HG02981 (cell line): ENCODE results near the gene NTRK2.

Experiments
- ATAC-seq: cut with Tn5 transposase; IDR thresholded peaks from one replicate; pipeline ENCODE4 v1.9.1; 2021; ENCODE audit warnings: mild to moderate bottlenecking, moderate library complexity; ENCODE audit not compliant: unreplicated experiment

Gene NTRK2

GRCh38 chr9:84928419-84928818 lies 258.9 kb downstream of the NTRK2 start:
- ATAC-seq, result no peak

GRCh38 chr9:84929068-84929467 lies 259.5 kb downstream of the NTRK2 start:
- ATAC-seq, result no peak

- no peak for ATAC-seq
Observed at GRCh38 chr9:84932915-84933527, 263.5 kb downstream of the NTRK2 start.

GRCh38 chr9:84935528-84936117 lies 266.1 kb downstream of the NTRK2 start:
- no peak for ATAC-seq

- no peak for ATAC-seq
Observed at GRCh38 chr9:84937180-84937579, 267.7 kb downstream of the NTRK2 start.

- ATAC-seq, result no peak
Observed at GRCh38 chr9:84937581-84937980, 268.1 kb downstream of the NTRK2 start.

- ATAC-seq, result no peak
Observed at GRCh38 chr9:84939774-84940173, 270.2 kb downstream of the NTRK2 start.

- ATAC-seq, result no peak
Observed at GRCh38 chr9:84940294-84940693, 270.8 kb downstream of the NTRK2 start.

- ATAC-seq, result no peak
Observed at GRCh38 chr9:84941792-84942191, 272.3 kb downstream of the NTRK2 start.

- no peak for ATAC-seq
Observed at GRCh38 chr9:84943482-84944050, 274.0 kb downstream of the NTRK2 start.

- no peak for ATAC-seq
Observed at GRCh38 chr9:84945878-84946538, 276.5 kb downstream of the NTRK2 start.

GRCh38 chr9:84947412-84947972 lies 278.0 kb downstream of the NTRK2 start:
- no peak for ATAC-seq

GRCh38 chr9:84949258-84949657 lies 279.7 kb downstream of the NTRK2 start:
- no peak for ATAC-seq

GRCh38 chr9:84949971-84950370 lies 280.4 kb downstream of the NTRK2 start:
- no peak for ATAC-seq

- ATAC-seq, result no peak
Observed at GRCh38 chr9:84950879-84951811, 281.6 kb downstream of the NTRK2 start.

GRCh38 chr9:84953252-84953773 lies 283.8 kb downstream of the NTRK2 start:
- no peak for ATAC-seq

GRCh38 chr9:84953797-84954705 lies 284.5 kb downstream of the NTRK2 start:
- ATAC-seq, result peak; percentile 91

- ATAC-seq, result no peak
Observed at GRCh38 chr9:84955155-84955554, 285.6 kb downstream of the NTRK2 start.

- ATAC-seq, result no peak
Observed at GRCh38 chr9:84955971-84956370, 286.4 kb downstream of the NTRK2 start.
